Measurements from ENCODE around the gene ZNF681. TPM values are rescaled to one million over a fixed set of nuclear protein-coding genes. Genes with fewer than 3 reads are reported as not detected.

The ZNF681 gene
- total and polyA plus RNA-seq, 9 of the 15 experiments (the other 6 are each of a cell fraction or from before 2014, with no cell fraction given), result 2.8 to 8.6 (median 4.1) TPM

DNA sequence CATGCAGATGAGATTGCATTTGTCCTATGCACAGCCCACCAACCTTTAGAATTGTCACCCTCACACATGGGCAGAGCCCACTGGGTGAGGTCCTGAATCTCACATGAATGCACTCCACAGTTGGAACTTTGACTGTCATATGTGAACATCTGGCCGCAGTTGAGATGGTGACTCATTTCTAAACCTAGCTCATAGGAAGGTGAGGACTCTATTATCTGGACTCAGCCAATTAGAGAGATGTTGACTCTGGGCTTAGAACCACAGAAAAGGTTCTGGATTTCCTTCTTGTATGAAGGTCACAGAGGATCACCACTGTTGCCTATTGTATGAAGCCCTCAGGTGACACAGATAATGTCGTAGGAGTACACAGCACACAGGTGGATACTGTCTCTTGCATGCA is 25.6 kb upstream of the ZNF681 start:
- ChIA-PET POLR2A (no interaction called here), CTCF (ENCODE audit: low intra/inter-chr PET ratio) (no interaction called here)
- in situ Hi-C loops (cut with MboI) (no loop called here), intact Hi-C loops (cut with micrococcal nuclease) (no loop called here)
- Histone ChIP-seq H2AFZ (ENCODE audit: low read depth, low read length) (no peak overlapping the region), H3K36me3 (ENCODE audit: control insufficient read depth, insufficient read depth, low read length) (peaks cover 78% of the 10 kb centered on the region), H3K4me2 (ENCODE audit: insufficient read depth, low read length) (no peak overlapping the region), H3K27ac (ENCODE audit: extremely low read depth, low read depth, low read length) (no peak overlapping the region), H3K4me3 (no peak overlapping the region), H3K9ac (ENCODE audit: insufficient read depth in 1 of 2, low read depth in 2 of 2, low read length in 2 of 2) (no peak overlapping the region), H3K9me3 (replicated peaks; ENCODE audit: control insufficient read depth, insufficient read depth, low read depth, low read length) (no peaks in the 10 kb centered on the region), H3K9me1 (ENCODE audit: control insufficient read depth, insufficient read depth, low read length) (no peaks in the 10 kb centered on the region), H4K20me1 (replicated peaks; ENCODE audit: control insufficient read depth, insufficient read depth, low read length) (no peaks in the 10 kb centered on the region), H3K27me3 (ENCODE audit: control insufficient read depth in 2 of 2, insufficient read depth in 2 of 2, low read length in 2 of 2) (no peaks in the 10 kb centered on the region), H3K79me2 (ENCODE audit: control insufficient read depth, insufficient read depth, low read length) (peaks cover 6% of the 10 kb centered on the region; the same call in 2 of the 3 replicates), H3K4me1 (replicated peaks in 1 of 2; ENCODE audit: control insufficient read depth in 2 of 2, insufficient read depth in 2 of 2, low read length in 2 of 2) (no peaks in the 10 kb centered on the region)
- WGBS (ENCODE audit: insufficient coverage, low coverage, missing lambda C conversion rate), result 30% methylated on average over 2 of the region's 2 CpGs
- no peak for ATAC-seq
- no peak for FAIRE-seq
- DNase-seq (ENCODE audit: extremely low read depth in 1 of 4, low spot score in 3 of 4), result no peak
- BruUV-seq (replicated peaks), result no TSS peak
- no peak for TF ChIP-seq ZSCAN32 (CRISPR knock-in tag; IDR thresholded peaks at IDR 0.05)
- no peak for TF ChIP-seq KAT8 (IDR thresholded peaks at IDR 0.05; ENCODE audit: low read depth)

DNA sequence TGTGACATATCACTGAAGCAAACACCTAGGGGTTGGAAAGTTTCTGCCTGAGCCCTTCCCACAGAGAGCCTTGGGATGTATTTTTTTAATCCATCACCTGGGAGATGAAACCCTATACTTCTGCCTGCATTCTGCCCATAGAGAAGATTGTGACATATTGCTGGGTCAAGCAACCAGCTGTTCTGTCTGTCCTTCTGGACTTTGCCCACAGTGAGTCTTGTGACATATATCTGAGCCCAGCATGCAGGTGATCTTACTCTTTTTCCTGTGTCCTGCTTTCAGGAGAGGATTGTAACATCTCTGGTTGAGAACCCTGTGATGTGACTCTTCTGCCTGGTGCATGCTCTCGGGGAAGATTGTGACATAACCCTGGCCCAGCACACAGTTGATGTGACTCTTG is 24.9 kb upstream of the ZNF681 start:
- intact Hi-C loops (cut with micrococcal nuclease), result no loop called here
- Histone ChIP-seq H3K27ac (ENCODE audit: extremely low read depth, low read depth, low read length) (no peak overlapping the region), H3K4me1 (replicated peaks in 1 of 2; ENCODE audit: control insufficient read depth in 2 of 2, insufficient read depth in 2 of 2, low read length in 2 of 2) (no peaks in the 10 kb centered on the region), H3K4me3 (no peak overlapping the region), H3K9ac (ENCODE audit: insufficient read depth in 1 of 2, low read depth in 2 of 2, low read length in 2 of 2) (no peak overlapping the region), H3K9me3 (replicated peaks; ENCODE audit: control insufficient read depth, insufficient read depth, low read depth, low read length) (no peaks in the 10 kb centered on the region), H3K36me3 (ENCODE audit: control insufficient read depth, insufficient read depth, low read length) (peaks cover 79% of the 10 kb centered on the region), H2AFZ (ENCODE audit: low read depth, low read length) (no peak overlapping the region), H3K9me1 (ENCODE audit: control insufficient read depth, insufficient read depth, low read length) (no peaks in the 10 kb centered on the region), H3K79me2 (ENCODE audit: control insufficient read depth, insufficient read depth, low read length) (peaks cover 4% of the 10 kb centered on the region; the same call in 2 of the 3 replicates), H3K4me2 (ENCODE audit: insufficient read depth, low read length) (no peak overlapping the region), H4K20me1 (replicated peaks; ENCODE audit: control insufficient read depth, insufficient read depth, low read length) (no peaks in the 10 kb centered on the region), H3K27me3 (ENCODE audit: control insufficient read depth in 2 of 2, insufficient read depth in 2 of 2, low read length in 2 of 2) (no peaks in the 10 kb centered on the region)
- DNase-seq (ENCODE audit: extremely low read depth in 1 of 4, low spot score in 3 of 4) (no peak), FAIRE-seq (no peak), ATAC-seq (no peak)
- BruUV-seq (replicated peaks), result no TSS peak
- 0% methylated on average over 1 of the region's 1 CpG for WGBS (ENCODE audit: insufficient coverage, low coverage, missing lambda C conversion rate)
- no peak for TF ChIP-seq ARID2 (IDR thresholded peaks at IDR 0.05)
- no peak for TF ChIP-seq SP1 (CRISPR knock-in tag; IDR thresholded peaks at IDR 0.05)
- TF ChIP-seq SREBF2 (CRISPR knock-in tag; IDR thresholded peaks at IDR 0.05), result no peak
- TF ChIP-seq MTA1 (IDR thresholded peaks at IDR 0.05; ENCODE audit: borderline replicate concordance), result no peak
- ChIA-PET CTCF (ENCODE audit: low intra/inter-chr PET ratio) (no interaction called here), POLR2A (no interaction called here)
- in situ Hi-C loops (cut with MboI), result no loop called here
